H9 (cell line): ENCODE measurements around the gene KRT85. TPM values are rescaled to one million over a fixed set of nuclear protein-coding genes. Genes with fewer than 3 reads are reported as not detected.

Source experiments
- DNase-seq: peaks from one replicate; pipeline ENCODE4 v3.0.0-alpha.2; 2017
- H2AFZ ChIP-seq: one replicate; pipeline ENCODE4 v1.6.1; 2013; ENCODE audit warnings: mild to moderate bottlenecking, low read length, control low read depth, moderate library complexity
- H2AK5ac ChIP-seq: 2 replicates; pipeline ENCODE4 v1.6.1; 2013; ENCODE audit warnings: low read length, control low read depth, mixed read lengths; ENCODE audit not compliant: insufficient read length
- H2BK120ac ChIP-seq: one replicate; pipeline ENCODE4 v1.6.1; 2013; ENCODE audit warnings: low read depth, mild to moderate bottlenecking, low read length, control low read depth, inconsistent platforms; ENCODE audit not compliant: poor library complexity, severe bottlenecking
- H2BK12ac ChIP-seq: 2 replicates; pipeline ENCODE4 v1.6.1; 2013; ENCODE audit warnings: low read length, control low read depth, mixed read lengths, low read depth; ENCODE audit not compliant: insufficient read length
- H2BK15ac ChIP-seq: 2 replicates; pipeline ENCODE4 v1.6.1; 2013; ENCODE audit warnings: low read depth, low read length, control low read depth
- H2BK20ac ChIP-seq: one replicate; pipeline ENCODE4 v1.6.1; 2013; ENCODE audit warnings: low read depth, mild to moderate bottlenecking, low read length, control low read depth, inconsistent platforms; ENCODE audit not compliant: poor library complexity, severe bottlenecking
- H2BK5ac ChIP-seq: 2 replicates; pipeline ENCODE4 v1.6.1; 2013; ENCODE audit warnings: low read length, control low read depth, mixed read lengths; ENCODE audit not compliant: insufficient read length
- H3K14ac ChIP-seq: 2 replicates; pipeline ENCODE4 v1.6.1; 2013; ENCODE audit warnings: low read length, control low read depth; ENCODE audit not compliant: insufficient read depth
- H3K18ac ChIP-seq: 2 replicates; pipeline ENCODE4 v1.6.1; 2013; ENCODE audit warnings: low read depth, mild to moderate bottlenecking, mixed read lengths, low read length, control low read depth; ENCODE audit not compliant: insufficient read length
- H3K23ac ChIP-seq: 2 replicates; pipeline ENCODE4 v1.6.1; 2013; ENCODE audit warnings: low read length, control low read depth, mixed read lengths, low read depth; ENCODE audit not compliant: insufficient read length
- H3K23me2 ChIP-seq: 2 replicates; pipeline ENCODE4 v1.6.1; 2013; ENCODE audit warnings: low read depth, mild to moderate bottlenecking, mixed read lengths, low read length, control low read depth; ENCODE audit not compliant: insufficient read length, poor library complexity, severe bottlenecking
- H3K27ac ChIP-seq: 2 replicates; pipeline ENCODE4 v1.5.1; 2013; ENCODE audit warnings: low read length, control low read depth, mixed read lengths, low read depth; ENCODE audit not compliant: insufficient read length
- H3K27me3 ChIP-seq: 2 replicates; pipeline ENCODE4 v1.6.1; 2013; ENCODE audit warnings: low read length, control low read depth, inconsistent platforms; ENCODE audit not compliant: insufficient read depth
- H3K4ac ChIP-seq: 2 replicates; pipeline ENCODE4 v1.6.1; 2013; ENCODE audit warnings: low read depth, mild to moderate bottlenecking, control low read depth, inconsistent platforms, low read length, moderate library complexity
- H3K4me1 ChIP-seq: 2 replicates; pipeline ENCODE4 v1.6.1; 2013; ENCODE audit warnings: low read length, control low read depth, inconsistent platforms; ENCODE audit not compliant: insufficient read depth
- H3K4me2 ChIP-seq: 2 replicates; pipeline ENCODE4 v1.6.1; 2013; ENCODE audit warnings: low read length, control low read depth, mixed read lengths; ENCODE audit not compliant: insufficient read length, insufficient read depth
- H3K56ac ChIP-seq: 2 replicates; pipeline ENCODE4 v1.6.1; 2013; ENCODE audit warnings: low read depth, mild to moderate bottlenecking, mixed read lengths, low read length, control low read depth; ENCODE audit not compliant: insufficient read length
- H3K79me1 ChIP-seq: 2 replicates; pipeline ENCODE4 v1.6.1; 2013; ENCODE audit warnings: low read depth, mild to moderate bottlenecking, moderate library complexity, low read length, control low read depth, inconsistent platforms; ENCODE audit not compliant: insufficient read depth, poor library complexity, severe bottlenecking
- H3K79me2 ChIP-seq: 2 replicates; pipeline ENCODE4 v1.6.1; 2013; ENCODE audit warnings: low read length, control low read depth, inconsistent platforms; ENCODE audit not compliant: insufficient read depth
- H3K9ac ChIP-seq: 2 replicates; pipeline ENCODE4 v1.6.1; 2013; ENCODE audit warnings: low read length, control low read depth, mixed read lengths; ENCODE audit not compliant: insufficient read length; ENCODE audit errors: extremely low read depth
- H3K9me3 ChIP-seq: one replicate; pipeline ENCODE4 v1.6.1; 2013; ENCODE audit warnings: low read depth, low read length, inconsistent platforms; ENCODE audit not compliant: control insufficient read depth
- H3T11ph ChIP-seq: one replicate; pipeline ENCODE4 v1.6.1; 2013; ENCODE audit warnings: mild to moderate bottlenecking, low read length, control low read depth, inconsistent platforms
- H4K20me1 ChIP-seq: one replicate; pipeline ENCODE4 v1.6.1; 2013; ENCODE audit not compliant: control insufficient read depth, insufficient read length, insufficient read depth
- H4K5ac ChIP-seq: 2 replicates; pipeline ENCODE4 v1.6.1; 2013; ENCODE audit warnings: low read depth, mild to moderate bottlenecking, mixed read lengths, low read length, control low read depth; ENCODE audit not compliant: insufficient read length
- H4K8ac ChIP-seq: replicated peaks from 2 replicates; pipeline ENCODE4 v1.6.1; 2013; ENCODE audit warnings: low read length, control low read depth, mixed read lengths, low read depth; ENCODE audit not compliant: insufficient read length
- H4K91ac ChIP-seq: 2 replicates; pipeline ENCODE4 v1.6.1; 2013; ENCODE audit warnings: low read depth, mild to moderate bottlenecking, moderate library complexity, mixed read lengths, low read length, control low read depth; ENCODE audit not compliant: insufficient read length
- H3K27ac Mint-ChIP-seq, 3 experiments: 2 replicates in 2 of 3; 3 replicates in 1 of 3; pipeline ENCODE4 v1.8.0; 2020 to 2021; ENCODE audit warnings: mixed read lengths in 3 of 3, mild to moderate bottlenecking in 1 of 3, moderate library complexity in 1 of 3
- H3K27me3 Mint-ChIP-seq: 2 replicates; pipeline ENCODE4 v1.8.0; 2021; ENCODE audit warnings: low read depth, mild to moderate bottlenecking, moderate library complexity, mixed read lengths
- H3K36me3 Mint-ChIP-seq, 3 experiments: 2 replicates in 2 of 3; 3 replicates in 1 of 3; pipeline ENCODE4 v1.8.0; 2020 to 2021; ENCODE audit warnings: low read depth in 3 of 3, mixed read lengths in 3 of 3; ENCODE audit not compliant: insufficient read depth in 1 of 3
- H3K4me1 Mint-ChIP-seq, 2 experiments: 2 replicates each; pipeline ENCODE4 v1.8.0; 2020; ENCODE audit warnings: mixed read lengths in 2 of 2
- H3K4me3 Mint-ChIP-seq, 2 experiments: 2 replicates in 1 of 2; 3 replicates in 1 of 2; pipeline ENCODE4 v1.8.0; 2020 to 2021; ENCODE audit warnings: mild to moderate bottlenecking in 2 of 2, mixed read lengths in 2 of 2, moderate library complexity in 1 of 2
- H3K9me3 Mint-ChIP-seq, 2 experiments: 2 replicates in 1 of 2; 3 replicates in 1 of 2; pipeline ENCODE4 v1.8.0; 2020; ENCODE audit warnings: mild to moderate bottlenecking in 2 of 2, mixed read lengths in 2 of 2, moderate library complexity in 1 of 2
- CTCF ChIP-seq: fragments of 200-600 bp; sonication (generic); conservative IDR thresholded peaks from 3 replicates; pipeline ENCODE4 v1.8.0; 2021; ENCODE audit warnings: antibody characterized with exemption, mild to moderate bottlenecking
- WGBS: extraction: QIAGEN DNeasy Blood & Tissue Kit; methylation state at CpG from one replicate; pipeline ENCODE4 v1.1.7; 2013; ENCODE audit warnings: missing lambda C conversion rate, low lambda C conversion rate, mixed read lengths; ENCODE audit not compliant: insufficient read length; ENCODE audit errors: extremely low coverage; 5-methylcytosine and 5-hydroxymethylcytosine counted together
- total RNA-seq: library from RNA; stranded (reverse); gene quantifications from 2 replicates; pipeline ENCODE4 v1.2.1, GENCODE V29; 2021

Gene KRT85
- total RNA-seq, 1 experiment from 2014 or later = not detected

GRCh38 chr12:52364061-52364460 lies 3.2 kb downstream of the KRT85 start:
- H2BK12ac ChIP-seq = no peak overlapping the region
- no CpG with 5 or more reads among the region's 7 CpGs for WGBS
- H3K4me3 Mint-ChIP-seq = no peak overlapping the region
- no peaks in the 10 kb centered on the region for H3K9me3 ChIP-seq
- no peaks in the 10 kb centered on the region; a peak in 1 of 5 replicates for H3K9me3 Mint-ChIP-seq
- no peaks in the 10 kb centered on the region for H3K23me2 ChIP-seq
- no peak overlapping the region for H4K91ac ChIP-seq
- H2BK15ac ChIP-seq = no peak overlapping the region
- no peak for DNase-seq
- H3K27me3 Mint-ChIP-seq = peaks cover 18% of the 10 kb centered on the region
- H2BK5ac ChIP-seq = no peak overlapping the region
- H3K4me1 Mint-ChIP-seq = no peaks in the 10 kb centered on the region
- TF ChIP-seq CTCF = no peak
- no peak overlapping the region for H2AK5ac ChIP-seq
- no peaks in the 10 kb centered on the region for H3K4me1 ChIP-seq
- no peak overlapping the region for H3K27ac Mint-ChIP-seq
- H2BK120ac ChIP-seq = no peak overlapping the region
- H3K36me3 Mint-ChIP-seq = no peaks in the 10 kb centered on the region
- H2AFZ ChIP-seq = no peak overlapping the region
- no peaks in the 10 kb centered on the region for H3K79me1 ChIP-seq
- no peak overlapping the region for H2BK20ac ChIP-seq
- H3K27ac ChIP-seq = no peak overlapping the region
- H3K27me3 ChIP-seq = no peaks in the 10 kb centered on the region
- H4K5ac ChIP-seq = no peak overlapping the region
- H3T11ph ChIP-seq = no peak overlapping the region
- no peaks in the 10 kb centered on the region for H4K20me1 ChIP-seq
- no peaks in the 10 kb centered on the region for H3K79me2 ChIP-seq
- no peak overlapping the region for H3K9ac ChIP-seq
- H3K18ac ChIP-seq = no peak overlapping the region
- H3K4me2 ChIP-seq = no peak overlapping the region
- no peak overlapping the region for H3K4ac ChIP-seq
- no peak overlapping the region for H3K14ac ChIP-seq
- H3K56ac ChIP-seq = no peak overlapping the region
- H4K8ac ChIP-seq = no peak overlapping the region
- H3K23ac ChIP-seq = no peak overlapping the region
